ENCODE data around the gene WDR13.
A peak's percentile ranks its signal among the peaks of the same experiment; 100 is the strongest.

The WDR13 gene

DNA sequence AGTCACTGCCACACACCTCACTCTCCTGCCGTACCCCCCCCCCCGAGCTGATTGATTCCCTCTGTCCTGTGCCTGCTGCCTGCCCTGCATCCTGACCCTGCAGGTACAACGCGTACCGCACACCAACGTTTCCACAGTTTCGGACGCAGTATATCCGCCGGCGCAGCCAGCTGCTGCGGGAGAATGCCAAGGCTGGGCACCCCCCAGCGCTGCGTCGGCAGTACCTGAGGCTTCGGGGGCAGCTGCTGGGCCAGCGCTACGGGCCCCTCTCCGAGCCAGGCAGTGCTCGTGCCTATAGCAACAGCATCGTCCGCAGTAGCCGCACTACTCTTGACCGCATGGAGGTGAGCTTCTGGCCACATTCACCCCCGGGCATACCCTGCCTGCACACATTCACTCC is 1.3 kb downstream of the WDR13 start:
- Histone ChIP-seq H3K9me2 (replicated peaks; ENCODE audit: low read depth, low read length) (no peaks in the 10 kb centered on the region), H3K27me3 (ENCODE audit: insufficient read depth, low read length, poor library complexity, severe bottlenecking) (no peaks in the 10 kb centered on the region), H3K36me3 (ENCODE audit: insufficient read depth, low read length) (no peaks in the 10 kb centered on the region), H3F3A (ENCODE audit: low read depth) (no peaks in the 10 kb centered on the region), H2AFZ (ENCODE audit: low read length) (no peak overlapping the region), H3K9me3 (ENCODE audit: insufficient read depth, low read depth, low read length) (no peaks in the 10 kb centered on the region), H3K79me2 (ENCODE audit: insufficient read depth, low read length) (0 out of 2 replicates have a peak, but pooled peaks cover 3% of the 10 kb centered on the region), H3K4me1 (ENCODE audit: insufficient read depth, low read length, poor library complexity, severe bottlenecking) (peaks cover 4% of the 10 kb centered on the region), H4K20me1 (ENCODE audit: insufficient read depth, low read length, poor library complexity, severe bottlenecking) (no peaks in the 10 kb centered on the region), H3K4me2 (ENCODE audit: low read depth, low read length, poor library complexity, severe bottlenecking) (peak overlapping the region; percentile 78), H3K9ac (ENCODE audit: low read depth, low read length, poor library complexity, severe bottlenecking) (peak overlapping the region; percentile 91), H3K4me3 (ENCODE audit: low read length, poor library complexity, severe bottlenecking) (peak overlapping the region; percentile 96)
- TF ChIP-seq EZH2phosphoT487 (IDR thresholded peaks at IDR 0.05; ENCODE audit: borderline replicate concordance): no peak
- TF ChIP-seq, protein P1, sequence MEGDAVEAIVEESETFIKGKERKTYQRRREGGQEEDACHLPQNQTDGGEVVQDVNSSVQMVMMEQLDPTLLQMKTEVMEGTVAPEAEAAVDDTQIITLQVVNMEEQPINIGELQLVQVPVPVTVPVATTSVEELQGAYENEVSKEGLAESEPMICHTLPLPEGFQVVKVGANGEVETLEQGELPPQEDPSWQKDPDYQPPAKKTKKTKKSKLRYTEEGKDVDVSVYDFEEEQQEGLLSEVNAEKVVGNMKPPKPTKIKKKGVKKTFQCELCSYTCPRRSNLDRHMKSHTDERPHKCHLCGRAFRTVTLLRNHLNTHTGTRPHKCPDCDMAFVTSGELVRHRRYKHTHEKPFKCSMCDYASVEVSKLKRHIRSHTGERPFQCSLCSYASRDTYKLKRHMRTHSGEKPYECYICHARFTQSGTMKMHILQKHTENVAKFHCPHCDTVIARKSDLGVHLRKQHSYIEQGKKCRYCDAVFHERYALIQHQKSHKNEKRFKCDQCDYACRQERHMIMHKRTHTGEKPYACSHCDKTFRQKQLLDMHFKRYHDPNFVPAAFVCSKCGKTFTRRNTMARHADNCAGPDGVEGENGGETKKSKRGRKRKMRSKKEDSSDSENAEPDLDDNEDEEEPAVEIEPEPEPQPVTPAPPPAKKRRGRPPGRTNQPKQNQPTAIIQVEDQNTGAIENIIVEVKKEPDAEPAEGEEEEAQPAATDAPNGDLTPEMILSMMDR (conservative IDR thresholded peaks at IDR 0.05; ENCODE audit: low read length): no peak

- H3K9me3 ChIP-seq (ENCODE audit: insufficient read depth, low read depth, low read length): no peaks in the 10 kb centered on the region
- H3K36me3 ChIP-seq (ENCODE audit: insufficient read depth, low read length): no peaks in the 10 kb centered on the region
- no peaks in the 10 kb centered on the region for H3F3A ChIP-seq (ENCODE audit: low read depth)
- H3K4me2 ChIP-seq (ENCODE audit: low read depth, low read length, poor library complexity, severe bottlenecking): no peak overlapping the region
- no peak overlapping the region for H2AFZ ChIP-seq (ENCODE audit: low read length)
- 0 out of 2 replicates have a peak, but pooled peaks cover 3% of the 10 kb centered on the region for H3K79me2 ChIP-seq (ENCODE audit: insufficient read depth, low read length)
- peaks cover 4% of the 10 kb centered on the region for H3K4me1 ChIP-seq (ENCODE audit: insufficient read depth, low read length, poor library complexity, severe bottlenecking)
- no peak for TF ChIP-seq EZH2phosphoT487 (IDR thresholded peaks at IDR 0.05; ENCODE audit: borderline replicate concordance)
- TF ChIP-seq, protein P1 (conservative IDR thresholded peaks at IDR 0.05; ENCODE audit: low read length): no peak
- no peaks in the 10 kb centered on the region for H3K9me2 ChIP-seq (replicated peaks; ENCODE audit: low read depth, low read length)
- no peaks in the 10 kb centered on the region for H3K27me3 ChIP-seq (ENCODE audit: insufficient read depth, low read length, poor library complexity, severe bottlenecking)
- no peaks in the 10 kb centered on the region for H4K20me1 ChIP-seq (ENCODE audit: insufficient read depth, low read length, poor library complexity, severe bottlenecking)
- H3K9ac ChIP-seq (ENCODE audit: low read depth, low read length, poor library complexity, severe bottlenecking): no peak overlapping the region
- no peak overlapping the region for H3K4me3 ChIP-seq (ENCODE audit: low read length, poor library complexity, severe bottlenecking)
Observed at GRCh38 chrX:48599341-48599740, 2.0 kb downstream of the WDR13 start.

GRCh38 chrX:48600226-48600625 is 2.9 kb downstream of the WDR13 start:
- 0 out of 2 replicates have a peak, but pooled peaks cover 3% of the 10 kb centered on the region for H3K79me2 ChIP-seq (ENCODE audit: insufficient read depth, low read length)
- H3K4me1 ChIP-seq (ENCODE audit: insufficient read depth, low read length, poor library complexity, severe bottlenecking): peaks cover 4% of the 10 kb centered on the region
- no peaks in the 10 kb centered on the region for H3K9me2 ChIP-seq (replicated peaks; ENCODE audit: low read depth, low read length)
- no peak overlapping the region for H3K4me2 ChIP-seq (ENCODE audit: low read depth, low read length, poor library complexity, severe bottlenecking)
- H4K20me1 ChIP-seq (ENCODE audit: insufficient read depth, low read length, poor library complexity, severe bottlenecking): no peaks in the 10 kb centered on the region
- H3F3A ChIP-seq (ENCODE audit: low read depth): no peaks in the 10 kb centered on the region
- no peaks in the 10 kb centered on the region for H3K36me3 ChIP-seq (ENCODE audit: insufficient read depth, low read length)
- H3K4me3 ChIP-seq (ENCODE audit: low read length, poor library complexity, severe bottlenecking): no peak overlapping the region
- H3K27me3 ChIP-seq (ENCODE audit: insufficient read depth, low read length, poor library complexity, severe bottlenecking): no peaks in the 10 kb centered on the region
- TF ChIP-seq, protein P1 (conservative IDR thresholded peaks at IDR 0.05; ENCODE audit: low read length): no peak
- no peak for TF ChIP-seq EZH2phosphoT487 (IDR thresholded peaks at IDR 0.05; ENCODE audit: borderline replicate concordance)
- no peak overlapping the region for H2AFZ ChIP-seq (ENCODE audit: low read length)
- no peaks in the 10 kb centered on the region for H3K9me3 ChIP-seq (ENCODE audit: insufficient read depth, low read depth, low read length)
- H3K9ac ChIP-seq (ENCODE audit: low read depth, low read length, poor library complexity, severe bottlenecking): no peak overlapping the region

All from Loucy (cell line).